Parathyroid adenoma (tissue), 2 donors: ENCODE results near the gene CRYAB.
A peak's percentile ranks its signal among the peaks of the same experiment; 100 is the strongest.
"Not testable (repeated sequence)": the region's sequence is repeated elsewhere in the genome, so short reads cannot be mapped to it uniquely, and the experiment has no call there.

Experiments
- H2AFZ ChIP-seq: fragments of 300-600 bp; sonication (generic); one replicate; pipeline ENCODE4 v1.7.0; 2017; ENCODE audit warnings: antibody characterized with exemption, mild to moderate bottlenecking
- H3K27ac ChIP-seq: fragments of 300-600 bp; sonication (generic); one replicate; pipeline ENCODE4 v1.7.0; 2017
- H3K27me3 ChIP-seq: fragments of 300-600 bp; sonication (generic); one replicate; pipeline ENCODE4 v1.7.0; 2017; ENCODE audit warnings: low read length; ENCODE audit not compliant: control insufficient read depth, insufficient read depth
- H3K36me3 ChIP-seq: fragments of 300-600 bp; sonication (generic); one replicate; pipeline ENCODE4 v1.7.0; 2017; ENCODE audit warnings: low read length; ENCODE audit not compliant: control insufficient read depth, insufficient read depth
- H3K4me1 ChIP-seq: fragments of 300-600 bp; sonication (generic); one replicate; pipeline ENCODE4 v1.7.0; 2017; ENCODE audit warnings: control low read depth
- H3K4me2 ChIP-seq: fragments of 300-600 bp; sonication (generic); one replicate; pipeline ENCODE4 v1.7.0; 2017; ENCODE audit warnings: low read length
- H3K4me3 ChIP-seq: fragments of 300-600 bp; sonication (generic); one replicate; pipeline ENCODE4 v1.7.0; 2017; ENCODE audit warnings: low read depth, low read length
- H3K79me2 ChIP-seq: fragments of 300-600 bp; sonication (generic); one replicate; pipeline ENCODE4 v1.7.0; 2017; ENCODE audit warnings: control low read depth
- H3K9ac ChIP-seq: fragments of 300-600 bp; sonication (generic); one replicate; pipeline ENCODE4 v1.7.0; 2017; ENCODE audit warnings: mild to moderate bottlenecking
- H3K9me3 ChIP-seq: fragments of 300-600 bp; sonication (generic); one replicate; pipeline ENCODE4 v1.7.0; 2017; ENCODE audit warnings: low read length; ENCODE audit not compliant: control insufficient read depth
- CTCF ChIP-seq: fragments of 300-600 bp; sonication (generic); IDR thresholded peaks from one replicate; pipeline ENCODE4 v1.7.0; 2017; ENCODE audit warnings: antibody characterized with exemption, mild to moderate bottlenecking
- donor health status: primary hyperparathyroidism.

CRYAB gene

GRCh38 chr11:111886032-111886431 lies 25.5 kb downstream of the CRYAB start:
- no peak overlapping the region for H2AFZ ChIP-seq
- no peak overlapping the region for H3K9ac ChIP-seq
- H3K79me2 ChIP-seq, result no peaks in the 10 kb centered on the region
- no peaks in the 10 kb centered on the region for H3K27me3 ChIP-seq
- H3K9me3 ChIP-seq, result no peaks in the 10 kb centered on the region
- no peak overlapping the region for H3K27ac ChIP-seq
- no peaks in the 10 kb centered on the region for H3K4me1 ChIP-seq
- H3K36me3 ChIP-seq, result no peaks in the 10 kb centered on the region
- no peak overlapping the region for H3K4me2 ChIP-seq
- H3K4me3 ChIP-seq, result no peak overlapping the region
- TF ChIP-seq CTCF, result no peak

GRCh38 chr11:111885053-111885452 lies 26.5 kb downstream of the CRYAB start:
- not testable (repeated sequence) for H2AFZ ChIP-seq, H3K27me3 ChIP-seq, H3K4me2 ChIP-seq, H3K9me3 ChIP-seq, H3K4me1 ChIP-seq, H3K9ac ChIP-seq, H3K27ac ChIP-seq, H3K4me3 ChIP-seq, H3K79me2 ChIP-seq, H3K36me3 ChIP-seq

GRCh38 chr11:111882202-111882601 lies 29.4 kb downstream of the CRYAB start:
- Histone ChIP-seq H3K27me3 (no peaks in the 10 kb centered on the region), H3K4me1 (no peaks in the 10 kb centered on the region), H3K4me2 (no peak overlapping the region), H3K4me3 (no peak overlapping the region), H2AFZ (no peak overlapping the region), H3K36me3 (no peaks in the 10 kb centered on the region), H3K79me2 (no peaks in the 10 kb centered on the region), H3K9ac (no peak overlapping the region), H3K9me3 (no peaks in the 10 kb centered on the region), H3K27ac (no peak overlapping the region)
- no peak for TF ChIP-seq CTCF

GRCh38 chr11:111879637-111879960 lies 32.0 kb downstream of the CRYAB start:
- Histone ChIP-seq H3K36me3 (no peaks in the 10 kb centered on the region), H3K9me3 (no peaks in the 10 kb centered on the region), H3K4me3 (peak overlapping the region; percentile 69), H3K27me3 (no peaks in the 10 kb centered on the region), H2AFZ (peak overlapping the region; percentile 91), H3K79me2 (no peaks in the 10 kb centered on the region), H3K27ac (peak overlapping the region; percentile 100), H3K9ac (peak overlapping the region; percentile 29), H3K4me1 (no peaks in the 10 kb centered on the region), H3K4me2 (peak overlapping the region; percentile 70)
- TF ChIP-seq CTCF, result no peak

- H3K36me3 ChIP-seq, result no peaks in the 10 kb centered on the region
These were observed 32.5 kb downstream of the CRYAB start, which contains the start of the genes CFAP68 and FDXACB1 for GRCh38 chr11:111878849-111879636. TSS of gene CFAP68 (plus strand) at chr11:111879541. CDS start at chr11:111879561, 20 bp downstream. TSS of gene FDXACB1 (minus strand) at chr11:111879165. CDS start at chr11:111879132, 33 bp downstream.

More at GRCh38 chr11:111878849-111879636, 32.5 kb downstream of the CRYAB start, which contains the start of the genes CFAP68 and FDXACB1:
- Histone ChIP-seq H2AFZ (peak within 1 kb of the TSS; percentile 91), H3K4me1 (no peaks in the 10 kb centered on the region), H3K4me2 (peak within 1 kb of the TSS; percentile 70), H3K27ac (peak within 1 kb of the TSS; percentile 100), H3K79me2 (no peaks in the 10 kb centered on the region), H3K9ac (peak within 1 kb of the TSS; percentile 29), H3K27me3 (no peaks in the 10 kb centered on the region), H3K9me3 (no peaks in the 10 kb centered on the region), H3K4me3 (peak within 1 kb of the TSS; percentile 69)
- peak; percentile 91 for TF ChIP-seq CTCF
